ENCODE measurements around the gene CLCN1.

Gene CLCN1

DNA sequence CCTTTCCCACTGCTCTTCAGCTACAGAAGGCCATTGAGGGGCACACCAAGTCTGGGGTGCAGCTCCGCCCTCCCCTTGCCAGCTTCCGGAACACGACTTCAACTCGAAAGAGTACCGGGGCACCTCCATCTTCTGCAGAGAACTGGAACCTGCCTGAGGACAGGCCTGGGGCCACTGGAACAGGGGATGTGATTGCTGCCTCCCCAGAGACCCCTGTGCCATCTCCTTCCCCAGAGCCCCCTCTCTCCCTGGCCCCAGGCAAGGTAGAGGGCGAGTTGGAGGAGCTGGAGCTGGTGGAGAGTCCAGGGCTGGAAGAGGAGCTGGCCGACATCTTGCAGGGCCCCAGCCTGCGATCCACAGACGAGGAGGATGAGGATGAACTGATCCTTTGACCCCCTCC, 35.7 kb downstream of the CLCN1 start:
- no peak for DNase-seq (ENCODE audit: extremely low read depth, low read depth)
- TF ChIP-seq, protein P1, sequence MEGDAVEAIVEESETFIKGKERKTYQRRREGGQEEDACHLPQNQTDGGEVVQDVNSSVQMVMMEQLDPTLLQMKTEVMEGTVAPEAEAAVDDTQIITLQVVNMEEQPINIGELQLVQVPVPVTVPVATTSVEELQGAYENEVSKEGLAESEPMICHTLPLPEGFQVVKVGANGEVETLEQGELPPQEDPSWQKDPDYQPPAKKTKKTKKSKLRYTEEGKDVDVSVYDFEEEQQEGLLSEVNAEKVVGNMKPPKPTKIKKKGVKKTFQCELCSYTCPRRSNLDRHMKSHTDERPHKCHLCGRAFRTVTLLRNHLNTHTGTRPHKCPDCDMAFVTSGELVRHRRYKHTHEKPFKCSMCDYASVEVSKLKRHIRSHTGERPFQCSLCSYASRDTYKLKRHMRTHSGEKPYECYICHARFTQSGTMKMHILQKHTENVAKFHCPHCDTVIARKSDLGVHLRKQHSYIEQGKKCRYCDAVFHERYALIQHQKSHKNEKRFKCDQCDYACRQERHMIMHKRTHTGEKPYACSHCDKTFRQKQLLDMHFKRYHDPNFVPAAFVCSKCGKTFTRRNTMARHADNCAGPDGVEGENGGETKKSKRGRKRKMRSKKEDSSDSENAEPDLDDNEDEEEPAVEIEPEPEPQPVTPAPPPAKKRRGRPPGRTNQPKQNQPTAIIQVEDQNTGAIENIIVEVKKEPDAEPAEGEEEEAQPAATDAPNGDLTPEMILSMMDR (IDR thresholded peaks at IDR 0.05; ENCODE audit: low read depth, low read length, missing control alignments) = no peak
- no peak overlapping the region for H3K4me3 ChIP-seq (replicated peaks; ENCODE audit: low read depth, low read length)

DNA sequence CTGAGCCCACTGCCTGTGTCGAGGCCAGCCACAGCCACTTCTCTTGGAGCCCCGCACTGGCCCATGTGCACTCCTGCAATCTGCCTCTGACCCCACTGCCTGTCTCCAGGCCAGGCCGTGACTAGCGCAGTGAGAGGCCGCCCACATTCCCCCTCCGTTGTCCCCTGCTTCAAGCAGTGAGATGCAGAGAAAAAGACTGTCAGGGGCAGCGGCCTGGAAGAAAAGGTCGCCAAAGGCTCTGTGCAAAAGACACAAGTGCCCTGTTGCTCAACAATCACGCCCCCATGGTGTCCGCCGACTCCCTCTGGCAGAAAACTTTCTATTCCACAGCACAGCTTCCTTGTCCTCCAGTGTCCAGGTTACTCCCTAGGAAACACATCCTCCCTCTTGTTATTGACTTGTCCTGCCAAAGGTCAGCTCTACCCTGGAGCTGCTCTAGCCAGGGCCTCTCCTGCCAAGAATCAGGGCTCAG, 36.7 kb downstream of the CLCN1 start:
- TF ChIP-seq, protein P1 (IDR thresholded peaks at IDR 0.05; ENCODE audit: low read depth, low read length, missing control alignments) = no peak
- DNase-seq (ENCODE audit: extremely low read depth, low read depth) = no peak
- H3K4me3 ChIP-seq (replicated peaks; ENCODE audit: low read depth, low read length) = no peak overlapping the region

DNA sequence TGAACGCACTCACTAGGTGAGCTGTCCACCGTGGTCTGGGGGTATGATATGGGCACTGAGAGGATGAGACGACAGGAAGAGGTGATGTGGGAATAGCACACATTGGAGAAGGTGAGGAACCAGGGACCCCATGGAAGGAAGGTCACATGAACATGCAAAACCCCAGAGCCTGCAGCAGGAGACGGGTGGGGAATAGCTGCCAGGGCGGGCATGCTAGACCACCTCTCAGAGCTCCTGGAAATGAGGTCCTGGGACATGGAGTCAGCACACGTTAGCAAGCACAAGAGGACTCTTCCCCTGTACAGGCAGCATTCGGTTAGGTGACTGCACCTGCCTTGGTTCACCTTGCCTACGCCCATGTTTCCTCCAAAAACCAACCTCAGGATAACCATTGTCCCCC, 38.5 kb downstream of the CLCN1 start:
- H3K4me3 ChIP-seq (replicated peaks; ENCODE audit: low read depth, low read length) = no peak overlapping the region
- no peak for DNase-seq (ENCODE audit: extremely low read depth, low read depth)
- TF ChIP-seq, protein P1 (IDR thresholded peaks at IDR 0.05; ENCODE audit: low read depth, low read length, missing control alignments) = no peak

DNA sequence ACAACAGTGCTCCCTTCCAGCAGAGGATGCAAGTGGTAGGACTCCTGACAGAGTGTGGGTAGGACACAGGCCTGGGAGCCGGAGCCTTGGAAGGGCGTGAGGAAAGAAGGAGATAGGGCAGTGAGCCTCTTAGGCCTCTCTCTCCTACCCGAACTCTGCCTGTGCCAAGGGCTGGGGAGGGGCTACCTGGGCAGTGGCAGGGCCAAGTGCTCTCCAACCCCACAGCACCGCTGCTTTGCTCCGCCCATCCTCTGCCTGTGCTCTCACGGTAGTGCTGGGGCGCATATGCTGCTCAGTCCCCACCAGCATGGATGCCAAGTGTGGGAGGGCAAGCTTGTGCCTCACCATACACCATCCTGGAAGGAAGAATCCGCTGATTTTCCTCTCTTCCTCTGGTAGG, 39.1 kb downstream of the CLCN1 start:
- TF ChIP-seq, protein P1 (IDR thresholded peaks at IDR 0.05; ENCODE audit: low read depth, low read length, missing control alignments) = no peak
- no peak overlapping the region for H3K4me3 ChIP-seq (replicated peaks; ENCODE audit: low read depth, low read length)
- DNase-seq (ENCODE audit: extremely low read depth, low read depth) = no peak

DNA sequence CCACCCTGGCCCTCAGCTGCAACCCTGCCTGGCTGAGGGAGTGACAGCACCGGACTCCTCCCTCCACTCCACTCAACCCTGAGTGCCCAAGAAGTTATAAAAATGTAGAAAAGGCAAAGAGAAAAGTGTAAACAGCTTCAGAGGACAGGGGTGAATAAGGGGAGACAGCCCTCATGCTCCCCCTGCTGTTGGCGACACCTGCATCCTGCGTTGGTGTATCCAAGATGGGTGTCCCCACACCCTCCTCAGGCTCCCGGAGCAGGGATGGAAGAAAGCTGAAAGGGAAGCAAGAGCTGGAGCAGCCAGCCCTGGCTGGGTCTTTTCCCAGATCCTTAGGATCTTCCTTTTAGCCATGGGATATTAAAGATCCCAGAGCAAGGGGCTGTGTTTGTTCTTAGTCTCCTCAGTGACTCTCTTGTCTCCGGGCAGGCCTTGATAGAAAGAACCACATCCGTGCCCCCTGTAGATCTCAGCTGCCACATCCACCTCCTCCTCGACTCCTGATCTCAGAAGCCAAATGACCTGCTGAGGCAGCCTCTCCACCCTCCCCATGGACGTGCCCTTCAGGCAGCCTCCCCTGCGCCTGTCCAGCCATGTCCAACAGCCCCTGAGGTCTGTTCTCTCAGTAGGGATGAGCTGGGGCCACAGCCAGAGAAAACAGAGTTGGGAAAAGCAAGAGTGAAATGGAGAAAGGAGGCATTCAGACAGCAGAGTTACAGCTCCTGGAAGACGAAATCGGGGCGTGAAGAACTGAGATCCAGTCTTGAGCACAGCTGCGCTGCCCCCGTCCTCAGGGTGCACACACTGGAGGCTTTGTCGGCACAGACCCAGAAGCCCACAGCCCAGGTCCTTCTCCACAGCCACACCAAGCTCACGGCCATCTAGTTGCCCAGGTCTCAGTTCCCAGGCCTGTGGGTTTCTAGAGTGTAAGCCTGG, 39.8 kb downstream of the CLCN1 start:
- TF ChIP-seq, protein P1 (IDR thresholded peaks at IDR 0.05; ENCODE audit: low read depth, low read length, missing control alignments) = no peak
- DNase-seq (ENCODE audit: extremely low read depth, low read depth) = no peak
- H3K4me3 ChIP-seq (replicated peaks; ENCODE audit: low read depth, low read length) = no peak overlapping the region

DNA sequence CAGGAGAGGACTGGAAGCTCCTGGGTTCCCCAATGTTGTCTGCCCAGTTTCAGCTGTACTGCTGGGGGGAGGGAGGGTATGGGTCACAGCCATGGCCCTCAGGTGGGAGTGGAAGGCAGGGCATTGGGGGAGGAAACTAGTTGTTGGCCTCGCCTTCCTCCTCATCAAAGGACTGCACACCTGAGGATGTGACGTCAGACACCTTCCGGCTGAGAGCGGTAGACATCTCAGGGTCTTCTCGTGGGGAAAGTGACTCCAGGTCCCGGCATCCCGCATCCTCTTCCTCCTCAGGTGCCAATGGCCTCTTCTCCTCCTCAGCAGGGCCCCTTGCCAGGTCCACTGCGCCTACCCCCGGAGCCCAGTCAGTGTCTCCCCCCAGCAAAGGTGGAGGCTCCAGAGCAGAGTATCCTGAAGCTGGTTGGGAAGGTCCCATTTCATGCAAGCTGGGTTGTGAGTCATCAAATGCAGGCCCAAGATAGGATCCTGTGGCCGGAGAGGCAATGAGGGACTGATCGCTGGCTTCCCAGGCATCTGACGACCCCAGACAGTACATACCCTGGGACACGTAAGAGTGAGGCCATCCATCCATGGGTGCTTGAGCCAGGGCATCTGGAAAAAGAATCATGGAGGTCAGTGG, 40.6 kb downstream of the CLCN1 start:
- DNase-seq (ENCODE audit: extremely low read depth, low read depth) = no peak
- H3K4me3 ChIP-seq (replicated peaks; ENCODE audit: low read depth, low read length) = no peak overlapping the region
- TF ChIP-seq, protein P1 (IDR thresholded peaks at IDR 0.05; ENCODE audit: low read depth, low read length, missing control alignments) = no peak
